ENCODE measurements around the gene ELMO1.

The ELMO1 gene

GRCh38 chr7:36961693-36962092 is 487.0 kb downstream of the ELMO1 start:
- DNase-seq = no peak

- no peak for DNase-seq
Observed at GRCh38 chr7:36961097-36961496, 487.6 kb downstream of the ELMO1 start.

- DNase-seq = no peak
Observed at GRCh38 chr7:36960105-36960504, 488.6 kb downstream of the ELMO1 start.

GRCh38 chr7:36958111-36958733 is 490.4 kb downstream of the ELMO1 start:
- DNase-seq = no peak

GRCh38 chr7:36957620-36958019 is 491.0 kb downstream of the ELMO1 start:
- DNase-seq = no peak

GRCh38 chr7:36956814-36957213 is 491.9 kb downstream of the ELMO1 start:
- DNase-seq = no peak

GRCh38 chr7:36955456-36956129 is 493.1 kb downstream of the ELMO1 start:
- no peak for DNase-seq

- DNase-seq = no peak
Observed at GRCh38 chr7:36951257-36951697, 497.4 kb downstream of the ELMO1 start.

- no peak for DNase-seq
Observed at GRCh38 chr7:36949711-36950600, 498.7 kb downstream of the ELMO1 start.

GRCh38 chr7:36946401-36946739 is 502.3 kb downstream of the ELMO1 start:
- DNase-seq = no peak

GRCh38 chr7:36945612-36946400 is 502.9 kb downstream of the ELMO1 start:
- DNase-seq = no peak

GRCh38 chr7:36944838-36945237 is 503.8 kb downstream of the ELMO1 start:
- DNase-seq = no peak

GRCh38 chr7:36943591-36944435 is 504.9 kb downstream of the ELMO1 start:
- no peak for DNase-seq

- DNase-seq = no peak
Observed at GRCh38 chr7:36942955-36943354, 505.7 kb downstream of the ELMO1 start.

GRCh38 chr7:36942541-36942940 is 506.1 kb downstream of the ELMO1 start:
- DNase-seq = no peak

GRCh38 chr7:36942025-36942424 is 506.6 kb downstream of the ELMO1 start:
- no peak for DNase-seq

- DNase-seq = no peak
Observed at GRCh38 chr7:36941359-36941758, 507.3 kb downstream of the ELMO1 start.

GRCh38 chr7:36939816-36940215 is 508.8 kb downstream of the ELMO1 start:
- no peak for DNase-seq

- no peak for DNase-seq
Observed at GRCh38 chr7:36937754-36938563, 510.7 kb downstream of the ELMO1 start.

GRCh38 chr7:36931892-36932291 is 516.8 kb downstream of the ELMO1 start:
- no peak for DNase-seq

- DNase-seq = no peak
Observed at GRCh38 chr7:36929791-36930190, 518.9 kb downstream of the ELMO1 start.

All from activated CD4-positive, alpha-beta T cell treated with anti-CD3 and anti-CD28 coated beads, Interleukin-10, Interleukin-2, amounts not matched to agents 100 ng/mL and 50 ng/mL, durations not matched to agents 16 hours and 8 hours (primary cell).